NB4 (cell line): ENCODE data around the gene CDC42EP4.

ENCODE experiments used
- CTCF ChIP-seq: IDR thresholded peaks from one replicate; pipeline ENCODE4 v1.5.1; 2012; ENCODE audit warnings: low read depth, low read length
- MYC ChIP-seq: IDR thresholded peaks from 2 replicates; pipeline ENCODE4 v1.6.1; 2011; ENCODE audit warnings: low read depth, low read length
- TF ChIP-seq, protein P1 (sequence below): IDR thresholded peaks from 2 replicates; pipeline ENCODE4 v1.6.1; 2011; ENCODE audit warnings: low read depth, low read length

DNA sequence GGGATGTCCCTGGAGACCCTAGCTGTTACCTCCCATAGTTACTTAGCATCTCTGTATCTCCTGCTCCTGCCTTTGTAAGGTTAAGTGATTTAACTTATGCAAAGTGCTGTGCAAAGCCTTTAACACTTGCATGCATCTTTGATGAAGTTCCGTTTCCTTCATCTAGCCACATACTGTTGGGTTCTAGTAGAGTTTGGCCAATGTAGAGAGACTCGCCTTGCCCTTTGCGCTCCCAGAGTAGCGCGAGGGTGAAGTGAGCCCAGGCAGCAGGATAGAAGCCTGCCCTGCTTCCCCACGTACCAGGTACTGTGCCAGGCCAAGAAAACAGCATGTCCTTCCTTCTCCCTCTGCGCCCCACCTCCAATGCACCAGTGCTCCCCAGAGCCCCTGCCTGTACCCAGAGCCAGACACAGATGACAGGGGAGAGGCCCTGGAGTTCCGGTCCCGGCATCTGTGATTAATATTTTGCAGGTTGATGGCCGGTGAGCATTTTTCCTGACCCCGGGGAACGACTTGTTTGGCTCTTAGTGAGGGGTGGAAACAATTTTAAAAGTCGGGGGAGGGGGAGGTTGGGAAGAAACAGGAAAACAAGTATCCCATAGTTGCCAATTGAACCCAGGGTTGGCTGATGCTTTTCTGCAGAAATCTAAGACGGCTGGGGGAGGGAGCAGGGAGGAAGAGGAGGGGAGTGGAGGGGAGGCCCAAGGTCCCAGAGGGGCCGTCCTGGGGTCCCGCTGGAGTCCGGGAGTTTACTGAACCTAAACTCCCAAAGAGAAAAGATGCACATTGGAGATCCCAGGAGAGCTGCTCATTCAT is 13.1 kb upstream of the CDC42EP4 start:
- no peak for TF ChIP-seq CTCF
- no peak for TF ChIP-seq MYC
- TF ChIP-seq, protein P1, sequence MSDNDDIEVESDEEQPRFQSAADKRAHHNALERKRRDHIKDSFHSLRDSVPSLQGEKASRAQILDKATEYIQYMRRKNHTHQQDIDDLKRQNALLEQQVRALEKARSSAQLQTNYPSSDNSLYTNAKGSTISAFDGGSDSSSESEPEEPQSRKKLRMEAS, result no peak
